HepG2 (cell line): Measurements from ENCODE around the gene XPNPEP3. TPM values are rescaled to one million over a fixed set of nuclear protein-coding genes. Genes with fewer than 3 reads are reported as not detected.

Experiments used
- NR2F1 ChIP-seq, 2 experiments: fragments of 450-650 bp in 1 of 2; formaldehyde crosslinking in 1 of 2; IDR thresholded peaks; 2 replicates each; pipeline versions ENCODE4 v1.5.0 to v1.6.1; 2016 to 2020; ENCODE audit warnings: mild to moderate bottlenecking in 1 of 2, missing compliant biosample characterization in 1 of 2, missing genetic modification reagents in 1 of 2, moderate library complexity in 1 of 2
- RBAK ChIP-seq: sonication (generic); formaldehyde crosslinking; IDR thresholded peaks from 2 replicates; pipeline ENCODE4 v1.5.1; 2020; ENCODE audit warnings: mild to moderate bottlenecking, missing genetic modification reagents
- ZNF788 ChIP-seq: sonication (generic); formaldehyde crosslinking; IDR thresholded peaks from 2 replicates; pipeline ENCODE4 v1.5.0; 2020; ENCODE audit warnings: mild to moderate bottlenecking, missing genetic modification reagents, borderline replicate concordance
- polyA plus RNA-seq, 8 experiments: library from polyadenylated mRNA; depleted of rRNA in 3 of 8; stranded (reverse) in 7 of 8; unstranded in 1 of 8; fragments of >200 nt; fragmentation: Illumina TruSeq in 4 of 8; extraction: Trizol in 4 of 8; gene quantifications; 2 replicates each; pipeline versions ENCODE4 v1.2.1 to v1.2.3, GENCODE V29; 2011 to 2016; ENCODE audit warnings: low read depth in 4 of 8, missing spikeins in 1 of 8, mixed read lengths in 1 of 8; ENCODE audit not compliant: insufficient read depth in 1 of 8
- total RNA-seq, 5 experiments: library from RNA; depleted of rRNA; stranded (reverse); fragments of >200 nt; fragmentation: Illumina TruSeq; extraction: Trizol; gene quantifications; 2 replicates each; pipeline ENCODE4 v1.2.3, GENCODE V29; 2016; ENCODE audit warnings: low read depth in 1 of 5
- TF ChIP-seq, protein P1 (sequence below): sonication (generic); formaldehyde crosslinking; IDR thresholded peaks from one replicate; pipeline ENCODE4 v1.5.1; 2020; ENCODE audit warnings: mild to moderate bottlenecking, missing genetic modification reagents; ENCODE audit errors: not compliant biosample characterization
- TF ChIP-seq, protein P2 (sequence below): sonication (generic); formaldehyde crosslinking; IDR thresholded peaks from 2 replicates; pipeline ENCODE4 v1.5.1; 2020; ENCODE audit warnings: missing genetic modification reagents, mild to moderate bottlenecking, borderline replicate concordance

Gene XPNPEP3
- total and polyA plus RNA-seq, 2 of the 13 experiments (the other 11 are each of a cell fraction or from before 2014, with no cell fraction given): 10.3 to 14.0 TPM

DNA sequence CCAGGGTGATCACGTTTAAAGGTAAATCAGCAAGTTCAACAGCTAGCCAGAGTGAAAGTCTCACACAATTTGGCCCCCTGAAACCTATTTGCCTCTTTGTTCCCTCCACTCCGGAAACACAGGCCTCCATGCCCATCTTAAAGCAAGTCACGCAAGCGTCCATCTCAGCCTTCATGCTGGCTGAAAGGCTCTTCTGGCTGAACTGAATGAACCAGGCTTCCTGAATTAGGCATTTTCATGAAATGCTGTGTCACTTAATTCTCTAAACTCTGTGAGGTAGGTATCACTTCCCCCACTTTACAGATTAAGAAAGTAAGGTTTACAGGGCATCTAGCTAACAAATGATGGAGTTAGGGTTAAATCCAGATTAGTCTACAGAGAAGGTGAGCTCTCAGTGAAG, 39.2 kb upstream of the XPNPEP3 start (continued):
- TF ChIP-seq, protein P1, sequence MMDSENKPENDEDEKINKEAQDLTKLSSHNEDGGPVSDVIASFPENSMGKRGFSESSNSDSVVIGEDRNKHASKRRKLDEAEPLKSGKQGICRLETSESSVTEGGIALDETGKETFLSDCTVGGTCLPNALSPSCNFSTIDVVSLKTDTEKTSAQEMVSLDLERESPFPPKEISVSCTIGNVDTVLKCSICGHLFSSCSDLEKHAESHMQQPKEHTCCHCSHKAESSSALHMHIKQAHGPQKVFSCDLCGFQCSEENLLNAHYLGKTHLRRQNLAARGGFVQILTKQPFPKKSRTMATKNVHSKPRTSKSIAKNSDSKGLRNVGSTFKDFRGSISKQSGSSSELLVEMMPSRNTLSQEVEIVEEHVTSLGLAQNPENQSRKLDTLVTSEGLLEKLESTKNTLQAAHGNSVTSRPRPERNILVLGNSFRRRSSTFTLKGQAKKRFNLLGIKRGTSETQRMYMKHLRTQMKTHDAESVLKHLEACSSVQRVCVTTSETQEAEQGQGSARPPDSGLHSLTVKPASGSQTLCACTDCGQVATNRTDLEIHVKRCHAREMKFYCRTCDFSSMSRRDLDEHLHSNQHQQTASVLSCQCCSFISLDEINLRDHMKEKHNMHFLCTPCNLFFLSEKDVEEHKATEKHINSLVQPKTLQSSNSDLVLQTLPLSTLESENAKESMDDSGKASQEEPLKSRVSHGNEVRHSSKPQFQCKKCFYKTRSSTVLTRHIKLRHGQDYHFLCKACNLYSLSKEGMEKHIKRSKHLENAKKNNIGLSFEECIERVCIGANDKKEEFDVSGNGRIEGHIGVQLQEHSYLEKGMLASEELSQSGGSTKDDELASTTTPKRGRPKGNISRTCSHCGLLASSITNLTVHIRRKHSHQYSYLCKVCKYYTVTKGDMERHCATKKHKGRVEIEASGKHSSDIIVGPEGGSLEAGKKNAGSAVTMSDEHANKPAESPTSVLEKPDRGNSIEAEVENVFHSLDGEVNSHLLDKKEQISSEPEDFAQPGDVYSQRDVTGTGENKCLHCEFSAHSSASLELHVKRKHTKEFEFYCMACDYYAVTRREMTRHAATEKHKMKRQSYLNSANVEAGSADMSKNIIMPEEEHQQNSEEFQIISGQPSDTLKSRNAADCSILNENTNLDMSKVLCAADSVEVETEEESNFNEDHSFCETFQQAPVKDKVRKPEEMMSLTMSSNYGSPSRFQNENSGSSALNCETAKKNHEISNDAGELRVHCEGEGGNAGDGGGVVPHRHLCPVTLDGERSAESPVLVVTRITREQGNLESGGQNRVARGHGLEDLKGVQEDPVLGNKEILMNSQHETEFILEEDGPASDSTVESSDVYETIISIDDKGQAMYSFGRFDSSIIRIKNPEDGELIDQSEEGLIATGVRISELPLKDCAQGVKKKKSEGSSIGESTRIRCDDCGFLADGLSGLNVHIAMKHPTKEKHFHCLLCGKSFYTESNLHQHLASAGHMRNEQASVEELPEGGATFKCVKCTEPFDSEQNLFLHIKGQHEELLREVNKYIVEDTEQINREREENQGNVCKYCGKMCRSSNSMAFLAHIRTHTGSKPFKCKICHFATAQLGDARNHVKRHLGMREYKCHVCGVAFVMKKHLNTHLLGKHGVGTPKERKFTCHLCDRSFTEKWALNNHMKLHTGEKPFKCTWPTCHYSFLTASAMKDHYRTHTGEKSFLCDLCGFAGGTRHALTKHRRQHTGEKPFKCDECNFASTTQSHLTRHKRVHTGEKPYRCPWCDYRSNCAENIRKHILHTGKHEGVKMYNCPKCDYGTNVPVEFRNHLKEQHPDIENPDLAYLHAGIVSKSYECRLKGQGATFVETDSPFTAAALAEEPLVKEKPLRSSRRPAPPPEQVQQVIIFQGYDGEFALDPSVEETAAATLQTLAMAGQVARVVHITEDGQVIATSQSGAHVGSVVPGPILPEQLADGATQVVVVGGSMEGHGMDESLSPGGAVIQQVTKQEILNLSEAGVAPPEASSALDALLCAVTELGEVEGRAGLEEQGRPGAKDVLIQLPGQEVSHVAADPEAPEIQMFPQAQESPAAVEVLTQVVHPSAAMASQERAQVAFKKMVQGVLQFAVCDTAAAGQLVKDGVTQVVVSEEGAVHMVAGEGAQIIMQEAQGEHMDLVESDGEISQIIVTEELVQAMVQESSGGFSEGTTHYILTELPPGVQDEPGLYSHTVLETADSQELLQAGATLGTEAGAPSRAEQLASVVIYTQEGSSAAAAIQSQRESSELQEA (CRISPR knock-in tag): no peak
- TF ChIP-seq NR2F1 (CRISPR knock-in tag; IDR thresholded peaks at IDR 0.05) (no peak), ZNF788 (CRISPR knock-in tag) (no peak), RBAK (no peak)
- TF ChIP-seq, protein P2, sequence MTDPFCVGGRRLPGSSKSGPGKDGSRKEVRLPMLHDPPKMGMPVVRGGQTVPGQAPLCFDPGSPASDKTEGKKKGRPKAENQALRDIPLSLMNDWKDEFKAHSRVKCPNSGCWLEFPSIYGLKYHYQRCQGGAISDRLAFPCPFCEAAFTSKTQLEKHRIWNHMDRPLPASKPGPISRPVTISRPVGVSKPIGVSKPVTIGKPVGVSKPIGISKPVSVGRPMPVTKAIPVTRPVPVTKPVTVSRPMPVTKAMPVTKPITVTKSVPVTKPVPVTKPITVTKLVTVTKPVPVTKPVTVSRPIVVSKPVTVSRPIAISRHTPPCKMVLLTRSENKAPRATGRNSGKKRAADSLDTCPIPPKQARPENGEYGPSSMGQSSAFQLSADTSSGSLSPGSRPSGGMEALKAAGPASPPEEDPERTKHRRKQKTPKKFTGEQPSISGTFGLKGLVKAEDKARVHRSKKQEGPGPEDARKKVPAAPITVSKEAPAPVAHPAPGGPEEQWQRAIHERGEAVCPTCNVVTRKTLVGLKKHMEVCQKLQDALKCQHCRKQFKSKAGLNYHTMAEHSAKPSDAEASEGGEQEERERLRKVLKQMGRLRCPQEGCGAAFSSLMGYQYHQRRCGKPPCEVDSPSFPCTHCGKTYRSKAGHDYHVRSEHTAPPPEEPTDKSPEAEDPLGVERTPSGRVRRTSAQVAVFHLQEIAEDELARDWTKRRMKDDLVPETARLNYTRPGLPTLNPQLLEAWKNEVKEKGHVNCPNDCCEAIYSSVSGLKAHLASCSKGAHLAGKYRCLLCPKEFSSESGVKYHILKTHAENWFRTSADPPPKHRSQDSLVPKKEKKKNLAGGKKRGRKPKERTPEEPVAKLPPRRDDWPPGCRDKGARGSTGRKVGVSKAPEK (CRISPR knock-in tag): no peak
